Liver (tissue), 3 donors: ENCODE results near the gene PRM2.

ENCODE experiments used
- EGR1 ChIP-seq, 2 donors: IDR thresholded peaks; 2 replicates each; pipeline ENCODE4 v1.6.1; 2016 to 2018; ENCODE audit warnings: antibody characterized with exemption in 2 of 2, low read depth in 2 of 2
- FOXA2 ChIP-seq: IDR thresholded peaks from 2 replicates; pipeline ENCODE4 v1.6.1; 2016; ENCODE audit warnings: antibody characterized with exemption
- RAD21 ChIP-seq, 2 donors: IDR thresholded peaks; 2 replicates each; pipeline ENCODE4 v1.6.1; 2016; ENCODE audit warnings: antibody characterized with exemption in 2 of 2, mild to moderate bottlenecking in 2 of 2
- RXRA ChIP-seq, 2 donors: IDR thresholded peaks; 2 replicates each; pipeline ENCODE4 v1.6.1; 2017 to 2018; ENCODE audit warnings: antibody characterized with exemption in 2 of 2, mild to moderate bottlenecking in 1 of 2
- TAF1 ChIP-seq: conservative IDR thresholded peaks from 2 replicates; pipeline ENCODE4 v1.6.1; 2016; ENCODE audit warnings: antibody characterized with exemption, mild to moderate bottlenecking
- YY1 ChIP-seq: IDR thresholded peaks from 2 replicates; pipeline ENCODE4 v1.6.1; 2016; ENCODE audit warnings: antibody characterized with exemption, mild to moderate bottlenecking
- TF ChIP-seq, protein P1 (sequence below): fragments of 150-350 bp; IDR thresholded peaks from 2 replicates; pipeline ENCODE4 v1.5.1; 2017; ENCODE audit warnings: improper control_type of control experiment, low read depth, low read length; ENCODE audit not compliant: missing input control
- TF ChIP-seq, protein P2 (sequence below): IDR thresholded peaks from 2 replicates; pipeline ENCODE4 v1.6.1; 2016; ENCODE audit warnings: antibody characterized with exemption, mild to moderate bottlenecking
- TF ChIP-seq, protein P3 (sequence below): IDR thresholded peaks from 2 replicates; pipeline ENCODE4 v1.6.1; 2016; ENCODE audit warnings: antibody characterized with exemption
- TF ChIP-seq, protein P4 (sequence below): IDR thresholded peaks from 2 replicates; pipeline ENCODE4 v1.6.1; 2016; ENCODE audit warnings: antibody characterized with exemption
- TF ChIP-seq, protein P5 (sequence below): IDR thresholded peaks from 2 replicates; pipeline ENCODE4 v1.6.1; 2016; ENCODE audit warnings: antibody characterized with exemption
- donor health status: healthy.
- donor health status: healthy.

DNA sequence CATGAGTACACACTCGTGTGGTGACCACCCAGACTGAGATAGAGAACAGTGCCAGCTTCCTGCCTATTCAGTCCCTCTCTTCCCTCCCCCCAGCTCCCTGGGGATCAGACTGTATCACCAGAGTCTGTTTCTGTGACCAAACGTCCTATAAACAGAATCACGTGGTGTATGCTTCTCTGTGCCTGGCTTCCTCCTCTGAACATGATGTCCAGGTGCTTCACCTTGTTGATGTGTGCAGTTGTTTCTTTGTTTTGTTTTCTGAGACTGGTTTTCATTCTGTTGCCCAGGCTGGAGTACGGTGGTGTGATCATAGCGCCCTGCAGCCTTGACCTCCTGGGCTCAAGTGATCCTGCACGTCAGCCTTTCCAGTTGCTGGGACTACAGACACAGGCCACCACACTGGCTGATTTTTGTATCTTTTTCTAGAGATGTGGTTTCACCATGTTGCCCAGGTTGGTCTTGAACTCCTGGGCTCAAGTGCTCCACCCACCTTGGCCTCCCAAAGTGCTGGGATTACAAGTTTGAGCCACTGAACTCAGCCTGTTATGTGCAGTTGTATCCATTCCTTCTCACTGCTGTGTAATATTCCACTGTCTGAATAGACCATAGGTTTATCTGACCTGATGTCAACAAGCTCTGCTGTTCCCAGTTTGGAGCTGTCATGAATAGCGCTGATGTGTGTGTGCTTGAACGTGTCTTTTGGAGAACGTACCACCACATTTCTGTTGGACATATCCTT lies 33.8 kb upstream of the PRM2 start:
- TF ChIP-seq, protein P1, sequence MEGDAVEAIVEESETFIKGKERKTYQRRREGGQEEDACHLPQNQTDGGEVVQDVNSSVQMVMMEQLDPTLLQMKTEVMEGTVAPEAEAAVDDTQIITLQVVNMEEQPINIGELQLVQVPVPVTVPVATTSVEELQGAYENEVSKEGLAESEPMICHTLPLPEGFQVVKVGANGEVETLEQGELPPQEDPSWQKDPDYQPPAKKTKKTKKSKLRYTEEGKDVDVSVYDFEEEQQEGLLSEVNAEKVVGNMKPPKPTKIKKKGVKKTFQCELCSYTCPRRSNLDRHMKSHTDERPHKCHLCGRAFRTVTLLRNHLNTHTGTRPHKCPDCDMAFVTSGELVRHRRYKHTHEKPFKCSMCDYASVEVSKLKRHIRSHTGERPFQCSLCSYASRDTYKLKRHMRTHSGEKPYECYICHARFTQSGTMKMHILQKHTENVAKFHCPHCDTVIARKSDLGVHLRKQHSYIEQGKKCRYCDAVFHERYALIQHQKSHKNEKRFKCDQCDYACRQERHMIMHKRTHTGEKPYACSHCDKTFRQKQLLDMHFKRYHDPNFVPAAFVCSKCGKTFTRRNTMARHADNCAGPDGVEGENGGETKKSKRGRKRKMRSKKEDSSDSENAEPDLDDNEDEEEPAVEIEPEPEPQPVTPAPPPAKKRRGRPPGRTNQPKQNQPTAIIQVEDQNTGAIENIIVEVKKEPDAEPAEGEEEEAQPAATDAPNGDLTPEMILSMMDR, result no peak
- TF ChIP-seq, protein P2, sequence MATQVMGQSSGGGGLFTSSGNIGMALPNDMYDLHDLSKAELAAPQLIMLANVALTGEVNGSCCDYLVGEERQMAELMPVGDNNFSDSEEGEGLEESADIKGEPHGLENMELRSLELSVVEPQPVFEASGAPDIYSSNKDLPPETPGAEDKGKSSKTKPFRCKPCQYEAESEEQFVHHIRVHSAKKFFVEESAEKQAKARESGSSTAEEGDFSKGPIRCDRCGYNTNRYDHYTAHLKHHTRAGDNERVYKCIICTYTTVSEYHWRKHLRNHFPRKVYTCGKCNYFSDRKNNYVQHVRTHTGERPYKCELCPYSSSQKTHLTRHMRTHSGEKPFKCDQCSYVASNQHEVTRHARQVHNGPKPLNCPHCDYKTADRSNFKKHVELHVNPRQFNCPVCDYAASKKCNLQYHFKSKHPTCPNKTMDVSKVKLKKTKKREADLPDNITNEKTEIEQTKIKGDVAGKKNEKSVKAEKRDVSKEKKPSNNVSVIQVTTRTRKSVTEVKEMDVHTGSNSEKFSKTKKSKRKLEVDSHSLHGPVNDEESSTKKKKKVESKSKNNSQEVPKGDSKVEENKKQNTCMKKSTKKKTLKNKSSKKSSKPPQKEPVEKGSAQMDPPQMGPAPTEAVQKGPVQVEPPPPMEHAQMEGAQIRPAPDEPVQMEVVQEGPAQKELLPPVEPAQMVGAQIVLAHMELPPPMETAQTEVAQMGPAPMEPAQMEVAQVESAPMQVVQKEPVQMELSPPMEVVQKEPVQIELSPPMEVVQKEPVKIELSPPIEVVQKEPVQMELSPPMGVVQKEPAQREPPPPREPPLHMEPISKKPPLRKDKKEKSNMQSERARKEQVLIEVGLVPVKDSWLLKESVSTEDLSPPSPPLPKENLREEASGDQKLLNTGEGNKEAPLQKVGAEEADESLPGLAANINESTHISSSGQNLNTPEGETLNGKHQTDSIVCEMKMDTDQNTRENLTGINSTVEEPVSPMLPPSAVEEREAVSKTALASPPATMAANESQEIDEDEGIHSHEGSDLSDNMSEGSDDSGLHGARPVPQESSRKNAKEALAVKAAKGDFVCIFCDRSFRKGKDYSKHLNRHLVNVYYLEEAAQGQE, result no peak
- TF ChIP-seq, protein P3, sequence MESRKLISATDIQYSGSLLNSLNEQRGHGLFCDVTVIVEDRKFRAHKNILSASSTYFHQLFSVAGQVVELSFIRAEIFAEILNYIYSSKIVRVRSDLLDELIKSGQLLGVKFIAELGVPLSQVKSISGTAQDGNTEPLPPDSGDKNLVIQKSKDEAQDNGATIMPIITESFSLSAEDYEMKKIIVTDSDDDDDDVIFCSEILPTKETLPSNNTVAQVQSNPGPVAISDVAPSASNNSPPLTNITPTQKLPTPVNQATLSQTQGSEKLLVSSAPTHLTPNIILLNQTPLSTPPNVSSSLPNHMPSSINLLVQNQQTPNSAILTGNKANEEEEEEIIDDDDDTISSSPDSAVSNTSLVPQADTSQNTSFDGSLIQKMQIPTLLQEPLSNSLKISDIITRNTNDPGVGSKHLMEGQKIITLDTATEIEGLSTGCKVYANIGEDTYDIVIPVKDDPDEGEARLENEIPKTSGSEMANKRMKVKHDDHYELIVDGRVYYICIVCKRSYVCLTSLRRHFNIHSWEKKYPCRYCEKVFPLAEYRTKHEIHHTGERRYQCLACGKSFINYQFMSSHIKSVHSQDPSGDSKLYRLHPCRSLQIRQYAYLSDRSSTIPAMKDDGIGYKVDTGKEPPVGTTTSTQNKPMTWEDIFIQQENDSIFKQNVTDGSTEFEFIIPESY, result no peak
- TF ChIP-seq TAF1 (no peak), RXRA (IDR thresholded peaks at IDR 0.05) (peak in 1 of 2 donors; percentile 44), RAD21 (IDR thresholded peaks at IDR 0.05) (no peak), YY1 (no peak), FOXA2 (no peak), EGR1 (IDR thresholded peaks at IDR 0.05; ENCODE audit: low read depth in 2 of 2) (no peak)
- TF ChIP-seq, protein P4, sequence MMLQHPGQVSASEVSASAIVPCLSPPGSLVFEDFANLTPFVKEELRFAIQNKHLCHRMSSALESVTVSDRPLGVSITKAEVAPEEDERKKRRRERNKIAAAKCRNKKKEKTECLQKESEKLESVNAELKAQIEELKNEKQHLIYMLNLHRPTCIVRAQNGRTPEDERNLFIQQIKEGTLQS, result no peak
- TF ChIP-seq, protein P5, sequence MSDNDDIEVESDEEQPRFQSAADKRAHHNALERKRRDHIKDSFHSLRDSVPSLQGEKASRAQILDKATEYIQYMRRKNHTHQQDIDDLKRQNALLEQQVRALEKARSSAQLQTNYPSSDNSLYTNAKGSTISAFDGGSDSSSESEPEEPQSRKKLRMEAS, result no peak
